Measurements from ENCODE around the gene WNT5B. TPM values are rescaled to one million over a fixed set of nuclear protein-coding genes. Genes with fewer than 3 reads are reported as not detected.

WNT5B gene
- total and polyA plus RNA-seq, 2 of the 4 experiments (the other 2 are of a cell fraction): 83.7 to 102 TPM

- Histone ChIP-seq H3K27ac (ENCODE audit: insufficient read depth, low read length) (peak overlapping the region; percentile 19; the same call in 1 of the 2 replicates), H3K56ac (ENCODE audit: extremely low read depth, insufficient read depth, low read length) (no peak overlapping the region), H2BK120ac (ENCODE audit: low read depth, low read length) (no peak overlapping the region), H2BK5ac (ENCODE audit: low read depth, low read length, poor library complexity, severe bottlenecking) (peak overlapping the region; percentile 4), H4K5ac (ENCODE audit: low read depth, low read length) (no peak overlapping the region), H3K9me3 (ENCODE audit: control insufficient read depth, insufficient read depth, low read length) (no peaks in the 10 kb centered on the region), H2AK5ac (ENCODE audit: low read depth, low read length) (no peak overlapping the region), H3K36me3 (ENCODE audit: control insufficient read depth, insufficient read depth, low read length) (no peaks in the 10 kb centered on the region), H3K4me2 (ENCODE audit: low read depth, low read length) (peak overlapping the region; percentile 82), H3K79me1 (ENCODE audit: low read depth in 1 of 2, low read length in 2 of 2) (peaks cover 37 to 83% of the 10 kb centered on the region in 2 experiments), H3K18ac (ENCODE audit: low read depth, low read length) (no peak overlapping the region), H3K27me3 (ENCODE audit: control insufficient read depth, insufficient read depth, low read length) (no peaks in the 10 kb centered on the region), H3K4me3 (ENCODE audit: insufficient read depth, low read depth, low read length) (peak overlapping the region; percentile 8; the same call in 1 of the 2 replicates), H2AFZ (replicated peaks; ENCODE audit: low read length, poor library complexity) (no peak overlapping the region), H4K20me1 (ENCODE audit: insufficient read depth, low read length) (peaks cover 70% of the 10 kb centered on the region), H3K9me1 (ENCODE audit: insufficient read depth, low read length) (peaks cover 18% of the 10 kb centered on the region), H2BK15ac (ENCODE audit: low read depth, low read length) (no peak overlapping the region), H4K91ac (ENCODE audit: insufficient read depth, low read depth, low read length) (no peak overlapping the region), H4K8ac (ENCODE audit: low read depth in 2 of 2, low read length in 2 of 2) (no peak overlapping the region), H3K23ac (ENCODE audit: low read depth, low read length) (0 out of 2 replicates have a peak overlapping the region, but pooled peaks have one; percentile 86), H3K4me1 (ENCODE audit: control insufficient read depth, insufficient read depth, low read length) (peaks cover 25% of the 10 kb centered on the region), H2BK20ac (ENCODE audit: low read depth, low read length) (no peak overlapping the region), H2AK9ac (replicated peaks; ENCODE audit: low read depth, low read length, poor library complexity) (no peak overlapping the region), H3K14ac (replicated peaks; ENCODE audit: low read depth, low read length) (peak overlapping the region; percentile 43; the same call in 1 of the 2 replicates), H3K9ac (ENCODE audit: low read depth, low read length) (peak overlapping the region; percentile 2; the same call in 1 of the 2 replicates), H3K4ac (ENCODE audit: low read depth, low read length) (no peak overlapping the region)
- BruUV-seq (replicated peaks): no TSS peak
- no CpG with 5 or more reads among the region's 4 CpGs for WGBS, 2 experiments (ENCODE audit: extremely low coverage in 2 of 2, insufficient read length in 1 of 2)
- CTCF ChIA-PET: no interaction called here
- dilution Hi-C loops (cut with HindIII; ENCODE audit: low sequenced_read_pairs, unreplicated experiment) (no loop called here), in situ Hi-C loops (cut with MboI; ENCODE audit: low sequenced_read_pairs) (loop anchor here (25.0 kb wide), 1 partner anchor 679 kb away; no protein-coding TSS in a partner anchor), intact Hi-C loops (cut with micrococcal nuclease) (no loop called here)
- DNase-seq (peak; percentile 59), ATAC-seq (ENCODE audit: low read depth) (no peak)
- POLR2A ChIA-PET (ENCODE audit: unreplicated experiment): no interaction called here
- TF ChIP-seq SMC3 (IDR thresholded peaks at IDR 0.05; ENCODE audit: low read depth, low read length): no peak
- TF ChIP-seq CEBPB (IDR thresholded peaks at IDR 0.05; ENCODE audit: low read depth, low read length): no peak
- TF ChIP-seq MXI1 (IDR thresholded peaks at IDR 0.05; ENCODE audit: borderline replicate concordance, low read depth, low read length): no peak
Observed at GRCh38 chr12:1591543-1591942, 37.5 kb upstream of the WNT5B start.
